HG03439 (cell line): ENCODE data around the gene CCDC154.
"Not testable (repeated sequence)": the region's sequence is repeated elsewhere in the genome, so short reads cannot be mapped to it uniquely, and the experiment has no call there.

Experiments used
- ATAC-seq: cut with Tn5 transposase; IDR thresholded peaks from one replicate; pipeline ENCODE4 v1.9.1; 2021; ENCODE audit warnings: mild to moderate bottlenecking, moderate library complexity; ENCODE audit not compliant: unreplicated experiment

CCDC154 gene

DNA sequence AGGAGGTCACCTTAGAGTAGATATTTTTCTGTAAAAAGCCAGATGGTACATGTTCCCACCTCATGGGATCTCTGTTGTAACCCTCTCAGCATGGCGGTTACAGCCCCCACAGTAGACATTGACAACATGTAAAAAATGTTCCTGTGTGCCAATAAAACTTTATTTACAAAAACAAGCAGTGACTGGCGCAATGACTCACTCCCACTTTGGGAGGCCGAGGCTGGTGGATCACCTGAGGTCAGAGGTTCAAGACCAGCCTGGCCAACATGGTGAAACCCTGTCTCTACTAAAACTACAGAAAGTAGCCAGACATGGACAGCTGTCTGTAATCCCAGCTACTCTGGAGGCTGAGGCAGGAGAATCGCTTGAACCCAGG lies 4.7 kb downstream of the CCDC154 start:
- not testable (repeated sequence) for ATAC-seq

DNA sequence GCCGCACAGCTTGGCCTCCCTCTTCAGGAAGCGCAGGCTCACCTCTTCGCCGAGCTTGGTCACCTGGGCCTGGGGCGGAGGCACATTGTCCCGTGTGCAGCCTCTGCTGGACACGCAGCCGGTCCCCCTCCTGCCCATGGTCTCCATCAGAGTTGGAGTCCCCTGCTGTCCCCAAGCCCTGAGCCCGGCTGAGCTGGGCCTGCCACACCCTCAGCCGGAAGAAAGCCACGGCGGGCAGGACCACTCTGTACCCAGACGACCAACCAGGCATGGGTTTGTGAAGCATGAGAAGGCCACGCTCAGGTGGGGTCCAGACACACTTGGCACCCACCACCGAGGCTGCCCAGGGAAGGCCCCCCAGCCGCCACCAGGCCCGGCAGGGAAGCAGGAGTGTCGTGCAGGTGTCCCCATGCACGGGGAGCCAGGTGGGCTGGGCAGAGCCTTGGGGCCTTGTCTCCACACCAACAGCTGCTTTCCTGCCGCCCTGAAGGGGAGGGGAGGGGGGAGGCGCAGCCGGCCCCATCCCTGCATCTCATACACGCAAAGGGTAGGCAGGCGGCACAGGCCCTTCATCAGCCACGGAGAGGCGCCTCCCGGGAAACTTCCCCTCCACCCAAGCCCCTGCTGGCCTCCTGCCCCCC lies 5.2 kb downstream of the CCDC154 start:
- ATAC-seq, result no peak

DNA sequence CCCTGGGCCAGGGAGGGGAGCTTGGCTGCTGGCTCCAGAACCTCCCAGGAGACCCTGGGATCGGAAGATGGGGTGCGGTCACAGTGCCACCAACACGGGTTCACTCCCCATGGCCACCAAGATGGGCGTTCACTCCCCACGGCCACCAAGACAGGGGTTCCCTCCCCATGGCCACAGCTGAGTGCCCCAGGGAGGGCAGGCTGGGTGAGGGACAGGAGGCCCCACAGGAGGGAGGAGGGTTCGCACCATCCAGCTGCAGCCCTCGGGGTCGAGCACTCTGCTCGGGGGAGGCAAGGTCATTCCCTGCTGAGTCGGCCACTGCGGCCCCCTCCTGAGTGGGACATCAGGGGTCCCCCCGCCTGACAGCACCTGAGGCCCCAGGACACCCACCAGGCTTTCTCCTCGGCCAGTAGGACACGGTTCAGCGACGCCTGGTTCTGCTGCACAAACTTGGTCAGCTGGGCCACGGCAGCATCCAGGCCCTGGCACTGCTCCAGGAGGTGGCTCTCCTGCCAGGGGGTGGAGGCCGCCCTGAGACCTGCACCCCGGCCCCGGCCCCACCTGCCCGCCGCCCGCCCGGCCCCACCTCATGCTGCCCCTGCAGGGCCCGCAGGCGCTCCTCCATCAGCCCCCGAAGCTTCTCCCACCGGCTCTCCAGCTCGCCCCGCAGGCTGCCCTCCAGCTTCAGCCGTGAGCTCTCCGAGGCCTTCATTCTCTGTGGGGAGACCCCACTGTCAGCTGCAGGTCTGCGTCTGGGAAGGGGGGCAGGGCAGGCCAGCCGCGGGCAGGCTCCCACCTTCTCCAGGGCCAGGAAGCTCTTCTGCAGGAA lies 5.9 kb downstream of the CCDC154 start:
- no peak for ATAC-seq

DNA sequence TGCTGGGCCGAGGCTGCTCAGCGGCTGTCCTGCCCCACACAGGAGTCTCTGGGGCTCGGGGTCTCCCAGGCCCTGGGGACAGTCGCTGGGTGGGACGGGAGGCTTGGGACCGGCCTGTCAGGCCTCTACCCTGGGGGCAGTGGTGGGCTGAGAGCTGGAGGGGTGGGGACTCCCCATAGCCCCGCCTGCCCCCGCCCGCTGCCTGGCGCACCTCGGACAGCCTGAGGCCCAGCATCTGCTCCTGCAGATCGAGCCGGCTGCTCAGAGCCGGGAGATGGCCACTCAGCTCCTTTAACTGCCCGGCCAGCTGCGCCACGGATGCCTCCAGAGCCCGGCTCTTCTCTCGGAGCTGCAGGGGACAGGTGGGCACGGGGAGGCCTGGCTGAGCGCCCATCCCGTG lies 6.8 kb downstream of the CCDC154 start:
- no peak for ATAC-seq

DNA sequence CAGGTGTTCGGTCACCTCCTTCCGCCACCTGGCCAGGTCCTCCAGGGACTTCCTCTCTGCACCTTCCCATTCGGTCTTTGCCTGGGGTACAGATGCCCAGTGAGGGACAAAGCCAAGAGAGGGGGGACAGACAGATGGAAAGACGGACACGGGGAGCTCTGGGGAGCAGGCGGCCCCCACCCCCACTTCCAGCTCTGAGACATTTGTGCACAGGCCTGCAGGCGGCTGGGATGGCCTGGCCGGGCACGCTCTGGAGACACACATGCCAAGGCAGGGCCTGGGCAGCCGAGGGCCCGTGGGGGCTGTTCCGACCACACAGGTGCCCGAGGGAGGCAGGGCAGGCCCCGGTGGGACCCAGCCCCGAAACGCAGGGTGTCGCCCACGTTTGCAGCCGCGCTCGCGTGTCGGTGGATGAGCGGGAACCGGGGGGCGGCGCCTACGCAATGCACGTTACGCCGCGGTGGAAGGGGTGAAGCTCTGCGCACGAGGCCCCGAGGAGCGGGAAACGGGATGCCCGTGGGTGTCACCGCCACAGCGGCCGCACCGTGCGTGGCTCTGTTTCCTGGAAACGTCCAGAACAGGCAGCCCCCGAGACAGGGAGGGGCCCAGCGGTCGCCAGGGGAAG lies 7.5 kb downstream of the CCDC154 start:
- no peak for ATAC-seq

DNA sequence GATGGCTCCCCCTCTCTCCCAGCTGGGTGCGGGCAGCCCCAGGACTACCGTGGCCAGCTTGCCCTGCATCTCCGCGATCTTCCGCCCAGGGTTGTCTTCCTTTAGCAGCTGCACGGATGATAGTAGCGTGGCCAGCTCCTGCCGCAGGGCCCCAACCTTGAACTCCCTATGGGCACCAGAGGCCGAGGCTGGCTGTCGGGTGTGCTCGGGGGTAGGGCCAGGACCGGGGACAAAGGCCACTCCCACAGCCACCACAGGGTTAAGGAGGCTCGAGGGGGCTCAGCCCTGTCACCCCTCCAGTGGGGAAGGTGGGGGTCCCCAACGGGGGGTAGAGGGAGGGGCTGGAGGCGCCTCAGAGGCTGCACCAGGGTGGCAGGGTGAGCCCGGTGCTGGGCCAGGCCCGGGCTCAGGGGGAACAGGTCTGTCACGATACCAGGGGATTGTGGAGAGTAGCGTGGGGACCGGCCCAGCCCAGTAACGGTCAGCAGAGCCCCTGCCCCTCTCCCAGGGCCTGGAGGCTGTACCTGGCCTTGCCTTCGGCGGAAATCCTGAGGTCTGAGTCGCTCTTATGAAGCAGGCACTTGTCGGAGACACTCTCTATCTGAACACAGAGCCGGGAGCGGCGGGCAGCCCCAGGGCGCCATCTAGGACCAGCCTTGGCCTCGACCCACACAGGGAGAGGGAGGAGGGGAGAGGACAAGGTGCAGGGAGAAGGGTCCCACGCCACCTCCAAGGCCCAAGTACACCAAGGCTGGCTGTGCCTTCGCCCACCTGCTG lies 8.2 kb downstream of the CCDC154 start:
- ATAC-seq, result no peak

DNA sequence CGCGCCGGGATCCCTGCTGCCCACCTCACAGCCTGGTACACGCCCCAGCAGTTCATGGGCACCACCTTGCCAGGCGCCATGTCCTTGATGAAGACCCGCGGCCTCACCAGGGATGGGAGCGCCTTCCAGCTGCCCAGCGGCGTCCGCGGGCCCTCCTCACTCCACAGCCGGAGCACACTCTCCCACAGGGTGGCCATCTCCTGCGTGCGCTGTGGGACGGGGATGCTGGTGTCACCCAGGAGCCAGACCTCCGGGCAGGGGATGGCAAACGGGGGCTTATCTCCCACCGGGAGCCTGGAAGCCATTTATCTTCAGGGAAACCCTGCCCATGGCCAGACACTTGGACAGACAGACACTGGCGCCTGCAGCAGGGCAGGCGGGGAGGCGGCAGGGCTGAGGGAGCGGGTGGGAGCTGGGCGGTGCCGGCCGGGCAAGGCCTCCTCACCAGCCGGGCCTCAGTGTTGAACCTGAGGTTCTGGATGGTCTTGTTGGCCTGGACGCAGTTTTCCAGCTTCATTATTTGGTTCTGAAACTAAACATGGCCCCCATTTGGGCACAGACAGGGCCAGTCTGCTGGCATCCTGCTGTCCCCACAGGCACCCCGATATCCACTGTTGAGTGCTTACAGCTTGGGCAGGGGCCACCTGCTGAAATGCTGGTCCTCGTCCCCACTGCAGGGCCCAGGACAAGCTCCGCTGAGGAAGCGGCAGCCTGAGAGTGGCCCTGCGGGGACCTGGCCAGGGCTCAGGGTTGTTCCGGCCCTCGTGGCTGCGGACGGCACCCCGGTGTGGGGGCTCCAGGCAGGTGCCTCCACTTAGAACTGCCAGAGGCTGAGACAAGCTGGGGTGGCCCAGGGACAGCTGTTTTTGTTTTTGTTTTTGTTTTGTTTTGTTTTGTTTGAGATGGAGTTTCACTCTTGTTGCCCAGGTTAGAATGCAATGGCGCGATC lies 9.4 kb downstream of the CCDC154 start:
- ATAC-seq, result no peak

DNA sequence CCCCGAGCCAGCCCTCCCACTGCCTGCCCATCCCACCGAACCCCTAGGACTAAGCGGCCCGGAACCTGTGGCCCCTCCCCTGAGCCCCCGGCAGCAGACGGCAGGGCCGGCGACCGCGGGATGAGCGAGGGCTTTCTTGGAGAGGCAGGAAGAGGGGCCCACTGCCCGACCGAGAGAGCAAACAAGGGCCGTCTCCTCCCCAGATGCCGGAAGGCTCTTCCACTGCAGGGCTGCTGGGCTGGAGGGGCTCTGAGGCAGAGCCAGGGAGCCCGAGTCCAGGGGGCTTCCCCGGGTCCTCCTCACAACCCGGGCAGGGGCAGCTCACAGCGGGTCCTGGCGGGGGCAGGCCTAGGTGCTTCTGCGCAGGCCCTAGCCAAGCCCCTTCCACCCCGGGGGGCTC lies 10.6 kb downstream of the CCDC154 start:
- ATAC-seq, result no peak

DNA sequence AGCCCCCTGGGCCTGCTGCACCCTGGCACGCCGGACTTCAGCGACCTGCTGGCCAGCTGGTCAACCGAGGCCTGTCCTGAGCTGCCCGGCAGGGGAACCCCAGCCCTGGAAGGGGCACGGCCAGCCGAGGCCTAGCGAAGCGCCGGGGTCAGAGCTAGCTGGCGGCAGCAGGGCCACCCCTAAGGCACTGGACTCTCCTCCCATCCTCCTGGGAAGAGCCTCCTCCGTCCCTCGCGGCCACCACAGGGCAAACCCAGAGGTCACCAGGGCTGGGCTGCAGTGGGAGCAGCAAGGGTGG lies 11.1 kb downstream of the CCDC154 start:
- no peak for ATAC-seq

DNA sequence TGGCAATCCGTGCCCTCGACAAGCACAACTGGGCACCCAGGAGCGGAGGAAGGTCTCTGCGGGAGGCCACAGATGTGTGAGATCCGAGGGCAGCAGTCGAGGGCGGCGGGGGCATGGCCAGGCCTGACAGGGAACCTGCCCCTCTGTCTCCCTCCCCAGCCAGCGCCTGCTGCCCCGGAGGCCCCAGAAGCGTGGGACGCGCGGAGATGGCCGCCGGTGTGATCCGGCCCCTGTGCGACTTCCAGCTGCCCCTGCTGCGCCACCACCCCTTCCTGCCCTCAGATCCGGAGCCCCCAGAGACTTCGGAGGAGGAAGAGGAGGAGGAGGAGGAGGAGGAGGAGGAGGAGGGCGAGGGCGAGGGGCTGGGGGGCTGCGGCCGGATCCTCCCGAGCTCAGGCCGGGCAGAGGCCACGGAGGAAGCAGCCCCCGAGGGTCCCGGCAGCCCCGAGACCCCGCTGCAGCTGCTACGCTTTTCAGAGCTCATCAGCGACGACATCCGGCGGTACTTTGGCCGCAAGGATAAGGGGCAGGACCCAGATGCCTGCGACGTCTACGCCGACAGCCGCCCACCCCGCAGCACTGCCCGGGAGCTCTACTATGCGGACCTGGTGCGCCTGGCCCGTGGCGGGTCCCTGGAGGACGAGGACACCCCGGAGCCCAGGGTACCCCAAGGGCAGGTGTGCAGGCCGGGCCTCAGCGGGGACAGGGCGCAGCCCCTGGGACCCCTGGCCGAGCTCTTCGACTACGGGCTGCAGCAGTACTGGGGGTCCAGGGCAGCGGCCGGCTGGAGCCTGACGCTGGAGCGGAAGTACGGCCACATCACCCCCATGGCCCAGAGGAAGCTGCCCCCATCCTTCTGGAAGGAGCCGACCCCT lies 11.7 kb downstream of the CCDC154 start:
- ATAC-seq, result no peak

DNA sequence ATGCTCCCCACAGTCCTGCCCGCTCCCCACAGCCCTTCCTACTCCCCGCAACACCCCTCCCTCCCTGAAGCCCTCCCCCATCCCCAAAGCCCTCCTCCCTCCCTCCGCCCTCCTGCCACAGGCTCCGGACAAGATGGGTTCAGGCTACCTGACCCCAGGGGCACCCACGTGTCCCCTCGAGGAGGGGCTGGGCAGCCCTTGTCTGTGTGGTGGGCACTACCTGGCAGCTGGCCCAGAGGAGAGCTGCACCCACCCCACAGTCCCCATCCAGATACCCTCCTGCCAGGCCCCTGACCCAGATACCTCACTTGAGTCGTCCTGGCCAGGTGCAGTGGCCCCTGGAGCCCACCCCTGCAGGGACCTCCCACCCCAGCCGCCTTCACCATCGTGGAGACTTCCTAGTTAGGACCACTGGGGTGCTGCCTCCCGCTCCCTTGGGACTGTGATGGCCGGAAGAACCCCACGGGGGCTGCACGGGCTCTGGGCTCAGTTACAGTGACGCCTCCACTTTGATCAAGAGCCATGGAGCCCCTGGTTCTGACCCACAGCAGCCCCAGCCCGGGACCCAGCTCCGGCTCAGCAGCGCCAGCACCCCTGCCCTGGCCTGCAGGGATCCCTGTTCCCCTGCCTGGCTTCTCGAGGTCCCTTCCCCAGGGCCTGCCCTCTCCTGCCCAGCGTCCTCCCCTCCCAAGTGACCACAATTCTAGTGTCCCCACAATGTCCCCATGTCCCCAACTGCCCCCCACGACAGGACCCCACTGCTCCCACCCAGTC lies 12.7 kb downstream of the CCDC154 start:
- ATAC-seq, result no peak

DNA sequence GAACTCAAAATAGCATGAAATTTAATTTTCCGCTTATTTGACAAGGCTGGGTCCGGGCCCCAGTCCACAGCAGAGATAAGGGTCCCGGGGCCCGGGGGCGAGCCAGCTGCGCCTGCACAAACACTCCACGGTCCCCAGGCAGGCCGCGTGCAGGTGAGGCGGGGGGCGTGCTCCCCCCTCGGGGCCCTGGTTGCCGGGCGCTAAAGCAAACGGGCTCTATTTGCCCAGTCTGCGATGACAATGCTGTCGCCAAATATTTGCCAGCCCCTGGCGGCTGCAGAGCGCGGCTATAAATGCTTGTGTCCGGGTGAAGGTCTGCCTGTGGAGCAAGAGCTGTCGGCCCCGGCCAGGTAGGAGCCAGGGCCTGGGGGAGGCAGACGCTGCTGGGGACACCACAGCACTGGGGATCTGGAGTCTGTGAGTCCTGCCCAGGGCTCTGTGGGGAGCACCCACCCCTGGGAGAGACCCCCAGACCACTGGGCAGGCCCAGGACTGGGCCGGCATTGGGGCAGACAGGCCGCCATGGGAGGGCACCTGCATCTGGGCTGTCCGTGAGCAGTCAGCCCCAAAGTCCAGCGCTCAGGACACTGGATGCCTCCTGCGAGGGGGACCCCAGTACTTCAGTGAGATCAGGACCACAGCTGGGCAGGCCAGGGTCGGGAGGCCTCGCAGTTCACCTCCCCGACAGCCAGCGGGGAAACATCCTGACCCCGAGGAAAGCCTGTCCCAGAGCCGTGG lies 13.4 kb downstream of the CCDC154 start, which contains the start of gene PERCC1:
Gene PERCC1, plus strand, starts transcription at position 320 of the 738 bp plus-strand sequence. CDS start 1,516 bp downstream, outside the sequence.
- no peak for ATAC-seq

DNA sequence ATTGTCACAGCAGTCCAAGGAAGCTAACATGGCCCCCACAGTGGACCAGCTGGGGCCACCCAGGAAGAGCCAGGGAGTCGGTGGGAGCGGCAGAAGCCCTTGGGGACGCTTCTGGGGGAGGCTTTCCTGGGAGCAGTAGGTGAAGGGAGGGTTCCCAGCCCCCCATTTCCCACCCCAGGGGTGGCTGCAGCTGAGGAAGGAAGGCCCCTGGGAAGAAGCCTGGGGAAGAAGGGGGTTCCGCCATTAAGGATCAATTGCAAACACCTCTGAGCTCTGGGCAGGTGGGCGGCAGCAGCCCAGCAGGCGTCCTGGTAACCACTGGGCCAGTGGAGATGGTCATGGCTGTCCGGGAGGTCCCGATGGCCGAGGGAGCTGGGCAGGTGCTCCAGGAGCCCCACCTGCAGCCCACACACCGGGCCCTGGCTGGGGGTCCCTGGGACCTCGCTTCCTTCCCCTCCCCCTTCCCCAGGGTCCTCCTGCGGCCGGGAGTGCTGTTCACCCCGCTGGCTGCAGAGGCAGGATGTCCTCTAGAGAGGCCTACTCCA lies 14.1 kb downstream of the CCDC154 start:
- ATAC-seq, result no peak

DNA sequence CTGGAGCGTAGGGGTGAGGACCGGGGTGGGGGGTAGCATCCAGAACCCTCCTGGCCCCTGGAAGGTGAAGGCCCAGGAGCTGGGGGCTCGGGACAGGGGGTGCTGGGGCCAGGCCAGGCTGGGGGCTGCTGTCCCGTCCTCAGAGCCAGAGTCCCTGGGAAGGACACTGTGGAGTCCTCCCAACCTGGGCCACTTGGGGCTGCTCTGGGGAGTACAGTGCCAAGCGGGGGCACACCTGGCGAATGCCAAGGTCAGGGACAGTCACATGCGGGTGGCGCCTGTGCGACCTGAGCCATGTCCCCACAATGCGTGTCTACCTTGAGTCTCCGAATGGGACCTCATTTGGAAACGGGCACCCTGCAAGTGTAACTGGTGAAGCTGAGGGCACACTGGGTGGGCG lies 14.7 kb downstream of the CCDC154 start:
- no peak for ATAC-seq

DNA sequence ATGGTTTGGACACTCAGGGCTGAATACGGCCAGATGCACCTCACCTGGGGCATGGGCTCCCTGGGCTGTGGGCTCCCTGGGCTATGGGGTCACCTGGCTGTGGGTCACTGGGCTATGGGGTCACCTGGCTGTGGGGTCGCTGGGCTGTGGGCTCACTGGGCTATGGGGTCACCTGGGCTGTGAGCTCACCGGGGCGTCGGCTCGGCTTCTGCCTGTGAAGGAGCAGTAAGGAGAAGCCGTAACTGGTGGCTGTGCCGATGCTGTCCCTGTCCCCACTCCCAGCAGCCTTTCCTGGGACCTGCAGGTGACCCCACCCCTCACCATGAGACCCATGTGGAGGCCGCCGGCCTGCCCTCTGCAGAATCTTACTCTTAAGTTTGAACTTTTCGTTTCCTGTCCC lies 15.3 kb downstream of the CCDC154 start:
- no peak for ATAC-seq

DNA sequence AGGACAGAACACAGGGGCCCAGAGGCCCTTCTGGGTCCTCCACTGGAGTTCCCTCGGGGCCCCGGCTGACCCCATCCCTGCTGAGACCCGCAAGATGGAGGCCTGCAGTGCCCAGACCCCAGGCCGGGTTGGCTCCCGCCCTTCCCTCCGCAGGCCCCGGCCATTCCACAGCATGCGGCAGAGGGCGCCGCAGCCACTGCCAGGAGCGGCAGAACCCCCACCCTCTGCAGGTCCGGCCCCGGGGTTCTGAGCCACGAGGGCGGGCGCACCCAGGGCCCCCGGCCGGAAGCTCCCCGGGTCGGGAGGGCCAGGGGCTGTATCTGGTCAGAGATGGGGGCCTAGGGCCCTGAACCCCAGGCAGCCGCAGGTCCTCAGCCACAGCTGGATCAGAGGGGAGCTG lies 15.8 kb downstream of the CCDC154 start:
- no peak for ATAC-seq
